Measurements from ENCODE around the gene DOCK7.

DNA sequence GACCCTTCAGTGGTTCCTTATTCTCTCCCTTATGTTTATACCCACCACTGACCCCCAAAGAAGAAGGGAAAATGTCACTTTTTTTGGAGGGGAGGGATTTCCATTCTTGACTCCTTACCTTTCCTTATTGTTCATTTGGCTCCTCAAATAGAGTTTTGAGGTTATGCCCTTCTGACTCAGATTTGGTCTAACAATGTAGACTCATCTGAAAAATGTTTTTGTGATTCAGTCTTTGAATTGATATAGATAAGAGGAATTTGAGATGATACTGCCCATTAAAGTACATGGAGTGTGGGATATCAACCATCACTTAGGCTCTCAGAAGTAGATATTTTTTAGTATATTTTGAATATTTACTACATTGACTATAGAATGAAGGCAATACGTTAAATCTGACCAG lies 235.2 kb downstream of the DOCK7 start:
- TF ChIP-seq EZH2 (IDR thresholded peaks at IDR 0.05; ENCODE audit: low read depth, low read length, severe bottlenecking) (no peak), TAF1 (IDR thresholded peaks at IDR 0.05; ENCODE audit: low read depth, low read length) (no peak), HDAC2 (IDR thresholded peaks at IDR 0.05; ENCODE audit: borderline replicate concordance in 1 of 2, low read depth in 2 of 2, low read length in 2 of 2) (no peak), EGR1 (IDR thresholded peaks at IDR 0.05; ENCODE audit: borderline replicate concordance, low read depth, low read length) (no peak), POLR2AphosphoS5 (IDR thresholded peaks at IDR 0.05; ENCODE audit: low read depth, low read length) (no peak), CHD1 (IDR thresholded peaks at IDR 0.05; ENCODE audit: low read depth, low read length) (no peak), POLR2A (IDR thresholded peaks at IDR 0.05; ENCODE audit: control extremely low read depth in 1 of 2, low read depth in 2 of 2, low read length in 2 of 2) (no peak), MAFK (IDR thresholded peaks at IDR 0.05; ENCODE audit: low read depth, low read length) (no peak), TCF12 (IDR thresholded peaks at IDR 0.05; ENCODE audit: low read depth, low read length) (no peak), RXRA (IDR thresholded peaks at IDR 0.05; ENCODE audit: insufficient read depth, low read depth, low read length) (no peak), GTF2F1 (IDR thresholded peaks at IDR 0.05; ENCODE audit: borderline replicate concordance, low read depth, low read length) (no peak)
- TF ChIP-seq, protein P1, sequence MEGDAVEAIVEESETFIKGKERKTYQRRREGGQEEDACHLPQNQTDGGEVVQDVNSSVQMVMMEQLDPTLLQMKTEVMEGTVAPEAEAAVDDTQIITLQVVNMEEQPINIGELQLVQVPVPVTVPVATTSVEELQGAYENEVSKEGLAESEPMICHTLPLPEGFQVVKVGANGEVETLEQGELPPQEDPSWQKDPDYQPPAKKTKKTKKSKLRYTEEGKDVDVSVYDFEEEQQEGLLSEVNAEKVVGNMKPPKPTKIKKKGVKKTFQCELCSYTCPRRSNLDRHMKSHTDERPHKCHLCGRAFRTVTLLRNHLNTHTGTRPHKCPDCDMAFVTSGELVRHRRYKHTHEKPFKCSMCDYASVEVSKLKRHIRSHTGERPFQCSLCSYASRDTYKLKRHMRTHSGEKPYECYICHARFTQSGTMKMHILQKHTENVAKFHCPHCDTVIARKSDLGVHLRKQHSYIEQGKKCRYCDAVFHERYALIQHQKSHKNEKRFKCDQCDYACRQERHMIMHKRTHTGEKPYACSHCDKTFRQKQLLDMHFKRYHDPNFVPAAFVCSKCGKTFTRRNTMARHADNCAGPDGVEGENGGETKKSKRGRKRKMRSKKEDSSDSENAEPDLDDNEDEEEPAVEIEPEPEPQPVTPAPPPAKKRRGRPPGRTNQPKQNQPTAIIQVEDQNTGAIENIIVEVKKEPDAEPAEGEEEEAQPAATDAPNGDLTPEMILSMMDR (IDR thresholded peaks at IDR 0.05; ENCODE audit: control extremely low read depth in 1 of 3, insufficient read depth in 1 of 3, low read depth in 1 of 3, low read length in 3 of 3), result no peak

All from H1 (cell line).